Measurements from ENCODE around the gene PRDM13.
"Not testable (repeated sequence)": the region's sequence is repeated elsewhere in the genome, so short reads cannot be mapped to it uniquely, and the experiment has no call there.

The PRDM13 gene

GRCh38 chr6:99629293-99629692, 22.7 kb downstream of the PRDM13 start:
- DNase-seq, result no peak
- TF ChIP-seq POLR2A (IDR thresholded peaks at IDR 0.05; ENCODE audit: low read length), result no peak
- TF ChIP-seq GATA1 (IDR thresholded peaks at IDR 0.05; ENCODE audit: low read depth, low read length), result no peak

GRCh38 chr6:99637629-99638028, 31.0 kb downstream of the PRDM13 start:
- TF ChIP-seq POLR2A (IDR thresholded peaks at IDR 0.05; ENCODE audit: low read length) (no peak), GATA1 (IDR thresholded peaks at IDR 0.05; ENCODE audit: low read depth, low read length) (no peak)
- DNase-seq, result no peak

- DNase-seq, result not testable (repeated sequence)
Observed at GRCh38 chr6:99638358-99638757, 31.7 kb downstream of the PRDM13 start.

- no peak for TF ChIP-seq GATA1 (IDR thresholded peaks at IDR 0.05; ENCODE audit: low read depth, low read length)
- no peak for TF ChIP-seq POLR2A (IDR thresholded peaks at IDR 0.05; ENCODE audit: low read length)
- no peak for DNase-seq
Observed at GRCh38 chr6:99641270-99641669, 34.6 kb downstream of the PRDM13 start.

GRCh38 chr6:99645986-99646385, 39.4 kb downstream of the PRDM13 start:
- TF ChIP-seq GATA1 (IDR thresholded peaks at IDR 0.05; ENCODE audit: low read depth, low read length) (no peak), POLR2A (IDR thresholded peaks at IDR 0.05; ENCODE audit: low read length) (no peak)
- no peak for DNase-seq

- DNase-seq, result not testable (repeated sequence)
Observed at GRCh38 chr6:99650091-99650571, 43.5 kb downstream of the PRDM13 start.

GRCh38 chr6:99660206-99660605, 53.6 kb downstream of the PRDM13 start:
- TF ChIP-seq GATA1 (IDR thresholded peaks at IDR 0.05; ENCODE audit: low read depth, low read length), result no peak
- TF ChIP-seq POLR2A (IDR thresholded peaks at IDR 0.05; ENCODE audit: low read length), result no peak
- DNase-seq, result no peak

GRCh38 chr6:99661870-99662269, 55.2 kb downstream of the PRDM13 start:
- TF ChIP-seq GATA1 (IDR thresholded peaks at IDR 0.05; ENCODE audit: low read depth, low read length), result no peak
- no peak for TF ChIP-seq POLR2A (IDR thresholded peaks at IDR 0.05; ENCODE audit: low read length)
- no peak for DNase-seq

GRCh38 chr6:99662616-99663015, 56.0 kb downstream of the PRDM13 start:
- TF ChIP-seq GATA1 (IDR thresholded peaks at IDR 0.05; ENCODE audit: low read depth, low read length) (no peak), POLR2A (IDR thresholded peaks at IDR 0.05; ENCODE audit: low read length) (no peak)
- DNase-seq, result no peak

All from erythroblast (primary cell).